ENCODE data around the gene B3GAT2. TPM values are rescaled to one million over a fixed set of nuclear protein-coding genes. Genes with fewer than 3 reads are reported as not detected.

The B3GAT2 gene
- total and polyA plus RNA-seq, 10 donors: 0.03 to 0.09 (median 0.05) TPM; not detected in 6

DNA sequence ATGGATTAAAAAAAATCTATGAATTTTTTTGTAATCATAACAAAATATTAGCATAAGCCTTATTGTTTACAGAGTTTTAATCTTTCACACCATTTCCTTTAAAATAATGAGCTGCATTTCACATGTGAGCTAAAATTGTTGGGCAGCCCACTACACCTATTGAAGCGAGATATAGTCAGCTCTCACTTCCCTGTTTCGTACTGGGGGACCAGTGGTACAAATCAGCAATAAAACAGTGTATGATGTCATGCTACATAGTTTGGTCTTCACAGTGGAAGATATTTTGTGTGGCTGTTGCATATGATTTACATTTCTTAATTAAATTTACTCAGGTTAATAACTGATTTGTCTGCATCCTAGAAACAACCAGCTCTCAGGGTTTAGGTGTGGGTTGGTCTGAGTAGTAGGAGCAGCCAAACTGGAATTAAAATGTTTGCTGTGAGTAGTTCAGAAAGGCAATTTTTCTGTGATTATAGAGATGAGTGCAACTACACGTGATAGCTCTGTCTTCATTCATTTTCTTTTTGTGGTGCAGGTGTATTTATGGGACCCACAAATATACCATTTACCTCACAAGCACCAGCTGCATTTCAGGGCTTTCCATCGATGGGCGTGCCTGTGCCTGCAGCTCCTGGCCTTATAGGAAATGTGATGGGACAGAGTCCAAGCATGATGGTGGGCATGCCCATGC lies 99.3 kb downstream of the B3GAT2 start:
- no peak for TF ChIP-seq POLR2A (IDR thresholded peaks at IDR 0.05)
- DNase-seq: no peak
- WGBS, 5 donors: 69 to 85% (median 79%) methylated on average over 5 of the region's 5 CpGs
- Histone ChIP-seq H3K36me3 (peaks cover 0 to 78% (median 27%) of the 10 kb centered on the region in 6 donors), H3K9me3 (no peaks in the 10 kb centered on the region), H3K4me3 (no peak overlapping the region), H3K4me1 (peaks cover 0 to 12% (median 0%) of the 10 kb centered on the region in 6 donors), H3K27me3 (replicated peaks in 1 of 7) (no peaks in the 10 kb centered on the region), H3K27ac (no peak overlapping the region)
- intact Hi-C loops (cut with DNase I; ENCODE audit: low total_unique reads): no loop called here

DNA sequence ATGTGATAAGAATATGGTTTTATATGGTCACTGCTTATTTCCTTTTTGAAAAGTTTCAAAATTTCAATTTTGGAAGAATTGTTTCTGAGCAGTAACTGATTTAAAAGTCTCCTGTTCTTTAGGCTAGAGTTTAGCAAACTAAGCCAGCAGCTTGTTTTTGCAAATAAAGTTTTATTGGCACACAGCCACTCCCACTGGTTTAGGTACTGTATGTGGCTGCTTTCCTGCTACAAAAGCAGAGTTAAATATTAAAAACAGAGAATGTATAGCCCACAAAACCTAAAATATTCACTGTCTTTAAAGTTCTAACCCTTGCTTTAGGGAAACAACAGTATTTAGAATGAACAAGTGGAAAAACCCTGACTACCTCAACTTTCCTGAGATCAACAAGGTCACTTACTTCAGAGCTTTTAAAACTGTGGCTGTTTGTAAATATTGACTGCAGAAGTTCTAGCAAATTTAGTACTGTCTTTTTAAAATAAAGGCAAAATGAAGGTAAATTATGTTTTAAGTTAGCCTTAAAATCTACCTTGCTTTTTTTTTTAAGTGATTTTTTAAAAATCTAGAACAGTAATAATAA lies 104.1 kb downstream of the B3GAT2 start:
- H3K36me3 ChIP-seq: peaks cover 0 to 40% (median 3%) of the 10 kb centered on the region in 6 donors
- H3K4me3 ChIP-seq: no peak overlapping the region
- H3K4me1 ChIP-seq: peaks cover 0 to 18% (median 0%) of the 10 kb centered on the region in 6 donors
- no peaks in the 10 kb centered on the region for H3K9me3 ChIP-seq
- TF ChIP-seq POLR2A (IDR thresholded peaks at IDR 0.05) (no peak), POLR2AphosphoS5 (IDR thresholded peaks at IDR 0.05) (no peak)
- TF ChIP-seq, protein P1, sequence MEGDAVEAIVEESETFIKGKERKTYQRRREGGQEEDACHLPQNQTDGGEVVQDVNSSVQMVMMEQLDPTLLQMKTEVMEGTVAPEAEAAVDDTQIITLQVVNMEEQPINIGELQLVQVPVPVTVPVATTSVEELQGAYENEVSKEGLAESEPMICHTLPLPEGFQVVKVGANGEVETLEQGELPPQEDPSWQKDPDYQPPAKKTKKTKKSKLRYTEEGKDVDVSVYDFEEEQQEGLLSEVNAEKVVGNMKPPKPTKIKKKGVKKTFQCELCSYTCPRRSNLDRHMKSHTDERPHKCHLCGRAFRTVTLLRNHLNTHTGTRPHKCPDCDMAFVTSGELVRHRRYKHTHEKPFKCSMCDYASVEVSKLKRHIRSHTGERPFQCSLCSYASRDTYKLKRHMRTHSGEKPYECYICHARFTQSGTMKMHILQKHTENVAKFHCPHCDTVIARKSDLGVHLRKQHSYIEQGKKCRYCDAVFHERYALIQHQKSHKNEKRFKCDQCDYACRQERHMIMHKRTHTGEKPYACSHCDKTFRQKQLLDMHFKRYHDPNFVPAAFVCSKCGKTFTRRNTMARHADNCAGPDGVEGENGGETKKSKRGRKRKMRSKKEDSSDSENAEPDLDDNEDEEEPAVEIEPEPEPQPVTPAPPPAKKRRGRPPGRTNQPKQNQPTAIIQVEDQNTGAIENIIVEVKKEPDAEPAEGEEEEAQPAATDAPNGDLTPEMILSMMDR (IDR thresholded peaks at IDR 0.05 in 8 of 11, conservative IDR thresholded peaks at IDR 0.05 in 3 of 11): no peak
- no peak overlapping the region for H3K27ac ChIP-seq
- no peaks in the 10 kb centered on the region for H3K27me3 ChIP-seq (replicated peaks in 1 of 7)
- no peak for DNase-seq
- intact Hi-C loops (cut with DNase I; ENCODE audit: low total_unique reads): no loop called here

DNA sequence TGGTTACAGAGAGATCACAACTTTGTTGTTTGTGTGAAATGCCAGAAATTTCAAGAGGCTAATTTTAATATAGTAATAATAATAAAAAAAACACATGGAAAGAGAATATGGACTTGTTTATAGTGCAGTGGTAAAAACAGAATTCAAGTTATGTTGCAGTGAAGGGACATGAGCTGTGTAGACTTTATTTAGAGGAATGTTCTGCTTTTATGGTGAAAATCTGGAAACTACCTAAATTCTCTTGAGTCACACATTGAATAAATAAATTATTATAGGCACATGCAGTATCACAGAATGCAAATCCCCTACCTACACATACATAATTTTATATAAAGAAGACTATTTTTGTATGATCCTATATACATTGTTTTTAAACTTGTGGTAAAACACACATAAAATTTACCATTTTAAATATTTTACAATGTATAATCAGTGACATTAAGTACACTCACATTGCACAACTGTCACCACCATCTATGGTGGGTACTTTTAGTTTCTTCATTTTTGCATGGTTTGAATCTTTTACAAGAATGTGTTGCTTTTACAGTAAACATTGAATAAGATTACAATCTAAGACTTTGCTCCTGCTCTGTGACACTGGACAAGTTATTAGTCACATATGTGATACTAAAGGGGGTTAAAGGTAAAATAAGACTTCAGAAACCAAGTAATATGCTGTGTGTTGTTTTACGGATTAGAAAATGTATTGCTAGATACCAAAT lies 107.4 kb downstream of the B3GAT2 start:
- no peak overlapping the region for H3K4me3 ChIP-seq
- peaks cover 0 to 36% (median 3%) of the 10 kb centered on the region in 6 donors for H3K36me3 ChIP-seq
- intact Hi-C loops (cut with DNase I; ENCODE audit: low total_unique reads): no loop called here
- H3K9me3 ChIP-seq: no peaks in the 10 kb centered on the region
- no peak for DNase-seq
- H3K27ac ChIP-seq: no peak overlapping the region
- H3K4me1 ChIP-seq: peaks cover 0 to 7% (median 0%) of the 10 kb centered on the region in 6 donors
- H3K27me3 ChIP-seq (replicated peaks in 1 of 7): no peaks in the 10 kb centered on the region
- TF ChIP-seq, protein P1 (IDR thresholded peaks at IDR 0.05 in 8 of 11, conservative IDR thresholded peaks at IDR 0.05 in 3 of 11): no peak
- TF ChIP-seq POLR2A (IDR thresholded peaks at IDR 0.05) (no peak), POLR2AphosphoS5 (IDR thresholded peaks at IDR 0.05) (no peak)
- 92 to 95% (median 93%) methylated on average over 1 of the region's 1 CpG for WGBS, 5 donors

DNA sequence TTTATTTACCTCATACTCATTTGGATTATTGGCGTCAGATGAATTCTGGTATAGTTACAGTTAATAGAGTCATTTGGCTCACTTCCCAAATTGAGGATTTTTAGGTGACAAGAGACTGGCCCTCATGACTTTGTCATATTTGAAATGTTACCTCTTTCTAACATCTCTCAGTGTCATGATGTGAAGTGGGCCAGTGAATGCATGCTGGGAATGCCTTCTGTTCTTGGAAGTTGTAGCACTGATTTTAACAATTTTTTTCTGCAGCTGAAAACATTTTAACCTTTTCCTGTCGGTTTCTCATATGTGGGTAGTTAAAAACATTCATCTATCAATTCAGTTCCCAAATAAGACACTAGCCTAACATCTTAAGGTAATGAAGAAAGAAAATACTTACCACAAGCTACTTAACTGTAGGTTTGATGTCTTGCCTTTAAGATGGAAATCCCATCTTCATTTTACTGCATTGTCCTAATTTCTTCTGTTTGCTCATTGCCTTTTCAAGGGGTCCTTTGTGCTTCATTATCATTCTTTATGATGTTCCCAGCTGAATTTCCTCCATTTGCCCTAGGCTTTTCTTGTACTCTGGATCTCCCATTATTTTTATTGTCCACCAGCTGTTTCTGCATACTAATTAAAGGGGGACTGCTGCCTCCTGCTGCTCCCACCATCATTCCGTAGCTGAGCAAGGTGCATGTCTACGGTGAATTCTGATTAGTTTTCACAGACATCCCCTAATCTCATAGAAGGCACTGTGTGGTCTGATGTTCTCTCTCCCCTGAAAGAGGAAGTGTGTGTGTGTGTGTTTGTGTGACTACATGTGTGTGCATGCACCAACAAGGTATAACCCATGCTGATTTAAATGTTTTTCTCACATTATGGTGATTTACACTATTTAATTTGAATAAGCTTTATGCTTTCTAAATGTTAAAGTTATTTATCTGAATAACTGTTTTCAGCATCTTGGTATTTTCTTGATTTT lies 109.5 kb downstream of the B3GAT2 start:
- DNase-seq: no peak

More for the DNA sequence above, 109.5 kb downstream of the B3GAT2 start:
- Histone ChIP-seq H3K4me3 (no peak overlapping the region), H3K4me1 (peaks cover 0 to 7% (median 0%) of the 10 kb centered on the region in 6 donors), H3K9me3 (no peaks in the 10 kb centered on the region), H3K36me3 (peaks cover 0 to 17% (median 0%) of the 10 kb centered on the region in 6 donors), H3K27ac (no peak overlapping the region), H3K27me3 (replicated peaks in 1 of 7) (no peaks in the 10 kb centered on the region)
- WGBS, 5 donors: 88 to 96% (median 92%) methylated on average over 4 of the region's 4 CpGs
- no peak for TF ChIP-seq POLR2A (IDR thresholded peaks at IDR 0.05)
- no peak for TF ChIP-seq POLR2AphosphoS5 (IDR thresholded peaks at IDR 0.05)
- TF ChIP-seq, protein P1 (IDR thresholded peaks at IDR 0.05 in 8 of 11, conservative IDR thresholded peaks at IDR 0.05 in 3 of 11): no peak
- intact Hi-C loops (cut with DNase I; ENCODE audit: low total_unique reads): no loop called here

Data from spleen (tissue), 11 donors.